Cardiac muscle cell (in vitro differentiated cells and primary cell): ENCODE results near the gene PM20D2. TPM values are rescaled to one million over a fixed set of nuclear protein-coding genes. Genes with fewer than 3 reads are reported as not detected.

Source experiments
- DNase-seq, 2 donors: peaks; one replicate each; pipeline versions ENCODE4 v3.0.0 to v3.0.0-alpha.2; 2010 to 2017; ENCODE audit warnings: low read depth in 1 of 2, low spot score in 1 of 2
- H3K27ac ChIP-seq: fragments of 200-600 bp; sonication (generic); 2 replicates; pipeline ENCODE4 v1.5.1; 2016
- H3K27me3 ChIP-seq: fragments of 200-600 bp; sonication (generic); 2 replicates; pipeline ENCODE4 v1.6.0; 2016; ENCODE audit warnings: control low read depth
- H3K36me3 ChIP-seq: fragments of 200-600 bp; sonication (generic); 2 replicates; pipeline ENCODE4 v1.5.1; 2016; ENCODE audit warnings: control low read depth
- H3K4me1 ChIP-seq: fragments of 200-600 bp; sonication (generic); 2 replicates; pipeline ENCODE4 v1.8.1; 2017; ENCODE audit warnings: low read depth, mild to moderate bottlenecking, mixed run types
- H3K4me3 ChIP-seq: fragments of 200-600 bp; sonication (generic); 2 replicates; pipeline ENCODE4 v1.5.1; 2016; ENCODE audit warnings: mild to moderate bottlenecking
- H3K9me3 ChIP-seq: fragments of 200-600 bp; sonication (generic); 2 replicates; pipeline ENCODE4 v1.5.1; 2017; ENCODE audit warnings: low read depth, mild to moderate bottlenecking, control low read depth
- CTCF ChIP-seq: IDR thresholded peaks from 2 replicates; pipeline ENCODE4 v1.5.1; 2012; ENCODE audit warnings: low read depth, mild to moderate bottlenecking, low read length
- polyA plus RNA-seq: library from polyadenylated mRNA; unstranded; fragments of >200 nt; fragmentation: Nextera tagmentation; extraction: Ambion mirVana; gene quantifications from 2 replicates; pipeline ENCODE4 v1.2.1, GENCODE V29; 2016
- total RNA-seq: library from RNA; depleted of rRNA; stranded (reverse); fragments of >200 nt; gene quantifications from 2 replicates; pipeline ENCODE4 v1.2.3, GENCODE V29; 2016

Gene PM20D2
- total and polyA plus RNA-seq, 2 experiments from 2014 or later = 10.6 to 11.4 TPM

GRCh38 chr6:89146718-89147700, 1.2 kb downstream of the PM20D2 start:
- peaks cover 29% of the 10 kb centered on the region for H3K27me3 ChIP-seq
- H3K9me3 ChIP-seq = no peaks in the 10 kb centered on the region
- H3K27ac ChIP-seq = no peak overlapping the region
- no peak for TF ChIP-seq CTCF
- H3K4me3 ChIP-seq = peak overlapping the region; percentile 40
- H3K4me1 ChIP-seq = peaks cover 9% of the 10 kb centered on the region
- H3K36me3 ChIP-seq = no peaks in the 10 kb centered on the region
- DNase-seq = peak; percentile 34 to 46

GRCh38 chr6:89148016-89148750, 2.3 kb downstream of the PM20D2 start:
- Histone ChIP-seq H3K4me1 (peaks cover 9% of the 10 kb centered on the region), H3K27me3 (peaks cover 27% of the 10 kb centered on the region)

DNA sequence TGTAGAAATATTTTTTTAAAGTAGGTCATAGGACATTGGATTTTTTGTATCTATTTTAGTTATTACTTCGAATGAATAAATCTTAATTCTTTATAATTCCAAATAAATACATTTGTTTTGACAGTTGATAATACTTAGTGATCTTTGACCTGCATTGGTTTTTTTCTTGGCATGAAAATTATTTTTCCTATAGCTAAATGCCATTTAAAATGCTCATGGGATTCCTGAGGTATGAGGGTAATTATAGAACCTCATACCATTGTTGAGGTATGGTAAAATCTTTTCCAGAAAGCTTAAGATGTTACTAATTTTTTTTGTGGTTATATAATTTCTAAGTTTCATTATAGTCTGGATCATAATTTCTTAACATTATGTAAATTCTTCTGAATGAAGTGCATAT, 8.3 kb downstream of the PM20D2 start:
- no peak overlapping the region for H3K27ac ChIP-seq
- DNase-seq = no peak
- no peak overlapping the region for H3K4me3 ChIP-seq
- H3K4me1 ChIP-seq = peaks cover 3% of the 10 kb centered on the region
- TF ChIP-seq CTCF = no peak
- no peaks in the 10 kb centered on the region for H3K36me3 ChIP-seq
- H3K27me3 ChIP-seq = no peaks in the 10 kb centered on the region
- no peaks in the 10 kb centered on the region for H3K9me3 ChIP-seq

More at GRCh38 chr6:89148016-89148750, 2.3 kb downstream of the PM20D2 start:
- TF ChIP-seq CTCF = no peak
- DNase-seq = no peak
- no peaks in the 10 kb centered on the region for H3K9me3 ChIP-seq
- H3K27ac ChIP-seq = no peak overlapping the region
- H3K36me3 ChIP-seq = no peaks in the 10 kb centered on the region
- no peak overlapping the region for H3K4me3 ChIP-seq

DNA sequence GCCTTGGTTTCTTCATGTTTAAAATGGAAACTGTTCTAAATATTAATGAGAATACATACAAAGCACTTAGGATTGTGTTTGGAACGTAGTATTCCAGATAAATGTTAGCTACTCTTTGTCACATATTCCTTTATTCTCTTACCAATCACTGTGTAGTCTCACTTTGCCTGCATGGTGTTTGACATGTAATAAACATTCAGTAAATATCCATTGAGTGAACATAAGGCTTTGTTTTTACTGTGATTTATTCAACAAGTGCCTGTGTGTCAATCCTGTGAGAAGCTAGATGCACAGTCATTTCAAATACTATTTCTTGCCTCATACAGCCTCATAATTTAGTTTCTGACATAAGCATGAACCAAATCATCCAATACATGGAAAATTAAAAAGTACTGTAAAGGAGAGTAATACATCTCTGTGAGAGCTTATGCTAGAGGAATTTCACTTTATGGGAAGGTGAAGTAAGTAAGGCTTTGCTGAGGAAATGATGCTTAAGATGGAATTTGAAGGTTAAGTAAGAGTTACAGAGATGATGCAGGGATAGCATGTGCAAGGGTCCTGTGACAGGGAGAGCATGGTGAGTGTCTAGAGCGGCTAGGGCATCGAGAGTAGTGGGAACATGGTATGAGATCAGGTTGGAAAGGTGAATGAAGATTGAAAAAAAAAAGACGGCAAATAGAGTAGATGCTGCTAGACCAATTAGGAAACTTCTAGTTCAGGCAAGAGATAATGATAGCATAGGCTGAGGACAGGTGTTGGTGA, 14.7 kb downstream of the PM20D2 start:
- Histone ChIP-seq H3K9me3 (no peaks in the 10 kb centered on the region), H3K27ac (no peak overlapping the region), H3K4me3 (no peak overlapping the region), H3K27me3 (no peaks in the 10 kb centered on the region), H3K36me3 (peaks cover 6% of the 10 kb centered on the region), H3K4me1 (peaks cover 7% of the 10 kb centered on the region)
- DNase-seq = no peak
- no peak for TF ChIP-seq CTCF
